ENCODE results near the gene PCDHA9.

The PCDHA9 gene

GRCh38 chr5:140881889-140882590 lies 33.9 kb downstream of the PCDHA9 start, which contains the start of gene PCDHA13:
Gene PCDHA13, plus strand, starts transcription at chr5:140882124. Its CDS starts 145 bp downstream, at chr5:140882269.
- no peak for DNase-seq

DNA sequence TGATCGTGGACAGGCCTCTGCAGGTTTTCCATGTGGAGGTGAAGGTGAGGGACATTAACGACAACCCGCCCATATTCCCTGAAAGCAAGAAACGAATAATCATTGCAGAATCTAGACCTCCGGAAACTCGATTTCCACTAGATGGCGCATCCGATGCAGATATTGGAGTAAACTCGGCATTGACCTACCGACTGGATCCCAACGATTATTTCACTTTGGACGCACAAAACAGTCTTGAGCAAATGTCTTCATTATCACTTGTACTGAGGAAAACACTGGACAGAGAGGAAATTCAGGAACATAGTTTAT lies 34.4 kb downstream of the PCDHA9 start:
- no peak for DNase-seq

- no peak for DNase-seq
Observed at GRCh38 chr5:140883373-140883772, 35.2 kb downstream of the PCDHA9 start.

GRCh38 chr5:140883927-140884697 lies 35.9 kb downstream of the PCDHA9 start:
- DNase-seq, result no peak
